ENCODE results near the gene HSF2BP.

HSF2BP gene

GRCh38 chr21:43608664-43609063, 50.6 kb downstream of the HSF2BP start:
- no peak for TF ChIP-seq CTCF (IDR thresholded peaks at IDR 0.05; ENCODE audit: low read depth, low read length)

GRCh38 chr21:43608225-43608624, 51.1 kb downstream of the HSF2BP start:
- TF ChIP-seq CTCF (IDR thresholded peaks at IDR 0.05; ENCODE audit: low read depth, low read length) = no peak
- H3K4me3 ChIP-seq (ENCODE audit: low read depth, low read length) = no peak overlapping the region

More at GRCh38 chr21:43608664-43609063, 50.6 kb downstream of the HSF2BP start:
- no peak overlapping the region for H3K4me3 ChIP-seq (ENCODE audit: low read depth, low read length)

GRCh38 chr21:43605320-43606215, 53.7 kb downstream of the HSF2BP start:
- no peak for TF ChIP-seq CTCF (IDR thresholded peaks at IDR 0.05; ENCODE audit: low read depth, low read length)
- H3K4me3 ChIP-seq (ENCODE audit: low read depth, low read length) = no peak overlapping the region

- TF ChIP-seq CTCF (IDR thresholded peaks at IDR 0.05; ENCODE audit: low read depth, low read length) = no peak
- no peak overlapping the region for H3K4me3 ChIP-seq (ENCODE audit: low read depth, low read length)
These were observed 54.6 kb downstream of the HSF2BP start for GRCh38 chr21:43604505-43605204.

- TF ChIP-seq CTCF (IDR thresholded peaks at IDR 0.05; ENCODE audit: low read depth, low read length) = no peak
- no peak overlapping the region for H3K4me3 ChIP-seq (ENCODE audit: low read depth, low read length)
These were observed 55.4 kb downstream of the HSF2BP start for GRCh38 chr21:43603641-43604504.

GRCh38 chr21:43603233-43603626, 56.1 kb downstream of the HSF2BP start:
- TF ChIP-seq CTCF (IDR thresholded peaks at IDR 0.05; ENCODE audit: low read depth, low read length) = no peak
- no peak overlapping the region for H3K4me3 ChIP-seq (ENCODE audit: low read depth, low read length)

Data from WI38 (cell line).